Fibroblast of mammary gland (primary cell): ENCODE data around the gene CTNND2.

ENCODE experiments used
- DNase-seq: peaks from one replicate; pipeline ENCODE4 v3.0.0-alpha.2; 2010; ENCODE audit warnings: low read depth
- H3K4me3 ChIP-seq: 2 replicates; pipeline ENCODE4 v1.5.1; 2011; ENCODE audit warnings: low read depth, mild to moderate bottlenecking, low read length, moderate library complexity; ENCODE audit not compliant: control insufficient read depth
- CTCF ChIP-seq: conservative IDR thresholded peaks from 2 replicates; pipeline ENCODE4 v1.5.1; 2011; ENCODE audit warnings: low read depth, low read length, inconsistent platforms; ENCODE audit not compliant: control insufficient read depth, insufficient read depth

Gene CTNND2

DNA sequence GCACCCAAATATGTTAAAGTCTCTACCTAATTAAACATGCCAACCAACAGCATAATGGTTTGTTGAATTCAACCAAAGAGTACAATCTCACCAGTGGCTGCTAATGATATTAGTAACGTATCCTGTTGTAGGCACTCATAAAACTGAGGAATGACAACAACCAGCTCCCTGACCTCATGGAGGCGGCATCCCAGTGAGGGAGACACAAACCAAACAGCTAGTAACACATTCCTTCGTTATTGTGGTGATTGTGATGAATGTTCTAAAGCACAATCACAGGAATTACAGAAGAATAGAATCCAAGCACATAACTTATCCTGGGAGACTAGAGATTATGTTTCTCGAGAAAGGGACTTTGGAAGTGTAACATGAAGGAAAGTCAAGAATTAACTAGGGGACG lies 224.6 kb downstream of the CTNND2 start:
- H3K4me3 ChIP-seq, result no peak overlapping the region
- DNase-seq, result no peak
- no peak for TF ChIP-seq CTCF

DNA sequence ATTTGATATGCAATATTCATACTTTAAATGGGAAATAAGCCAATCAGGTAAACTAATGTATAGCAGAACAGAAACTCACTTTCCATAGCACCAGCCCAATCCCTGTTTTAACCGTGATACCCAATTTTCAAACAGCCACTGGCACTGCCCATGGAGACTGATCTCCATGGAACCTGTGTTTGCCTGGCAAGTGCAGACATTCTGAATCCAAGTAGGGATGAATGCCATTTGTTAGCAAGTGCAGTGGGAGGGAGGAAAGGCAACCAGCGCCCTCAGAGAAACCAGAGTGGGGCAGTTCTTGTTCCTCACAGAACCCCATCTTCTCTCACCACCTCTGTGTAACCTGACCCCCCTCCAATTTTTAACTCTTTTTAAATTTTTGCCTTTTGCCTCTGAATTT lies 229.1 kb downstream of the CTNND2 start:
- no peak for DNase-seq
- no peak for TF ChIP-seq CTCF
- H3K4me3 ChIP-seq, result no peak overlapping the region

DNA sequence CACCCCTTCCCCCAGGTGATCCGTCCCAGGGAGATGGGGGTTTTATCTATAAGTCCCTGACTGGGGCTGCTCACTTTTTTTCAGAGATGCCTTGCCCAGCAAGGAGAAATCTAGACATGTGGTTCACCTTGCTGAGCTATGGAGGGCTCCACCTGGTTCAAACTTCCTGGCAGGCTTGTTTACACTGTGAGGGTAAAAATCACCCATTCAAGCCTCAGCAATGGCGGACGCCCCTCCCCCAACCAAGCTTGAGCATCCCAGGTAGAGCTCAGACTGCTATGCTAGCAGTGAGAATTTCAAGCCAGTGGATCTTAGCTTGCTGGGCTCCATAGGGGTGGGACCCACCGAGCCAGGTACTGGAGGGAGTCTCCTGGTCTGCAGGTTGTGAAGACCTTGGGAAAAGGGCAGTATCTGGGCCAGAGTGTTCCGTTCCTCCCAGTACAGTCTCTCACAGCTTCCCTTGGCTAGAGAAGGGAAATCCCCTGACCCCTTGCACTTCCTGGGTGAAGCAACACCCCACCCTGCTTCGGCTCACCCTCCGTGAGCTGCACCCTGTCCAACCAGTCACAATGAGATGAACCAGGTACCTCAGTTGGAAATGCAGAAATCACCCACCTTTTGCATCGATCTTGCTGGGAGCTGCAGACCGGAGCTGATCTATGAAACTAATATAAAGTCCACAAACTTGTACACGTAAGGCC lies 231.7 kb downstream of the CTNND2 start:
- H3K4me3 ChIP-seq, result no peak overlapping the region
- TF ChIP-seq CTCF, result no peak
- no peak for DNase-seq

GRCh38 chr5:11658376-11658775 lies 245.9 kb downstream of the CTNND2 start:
- no peak for DNase-seq

GRCh38 chr5:11656916-11657315 lies 247.3 kb downstream of the CTNND2 start:
- H3K4me3 ChIP-seq, result no peak overlapping the region
- DNase-seq, result no peak
- no peak for TF ChIP-seq CTCF

More at GRCh38 chr5:11658376-11658775, 245.9 kb downstream of the CTNND2 start:
- TF ChIP-seq CTCF, result no peak
- H3K4me3 ChIP-seq, result no peak overlapping the region

DNA sequence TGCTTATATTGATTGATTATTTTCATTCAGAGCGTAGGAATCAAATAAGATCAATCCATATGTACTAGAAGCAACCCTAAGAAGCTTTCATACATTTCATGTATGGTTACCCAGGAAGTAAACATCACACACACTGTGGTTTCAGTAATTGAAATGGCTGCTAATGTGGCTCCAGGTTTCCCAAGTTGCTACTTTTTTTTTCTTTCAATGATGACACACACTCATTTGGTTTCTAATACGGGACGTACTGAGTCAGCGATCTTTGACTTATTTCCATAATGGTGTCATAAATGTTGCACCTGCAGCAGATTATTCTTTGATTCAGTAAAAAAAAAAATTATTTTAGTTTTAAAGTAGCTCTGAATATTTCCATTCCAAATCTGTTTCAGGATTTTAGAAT lies 248.6 kb downstream of the CTNND2 start:
- DNase-seq, result no peak
- TF ChIP-seq CTCF, result no peak
- no peak overlapping the region for H3K4me3 ChIP-seq

DNA sequence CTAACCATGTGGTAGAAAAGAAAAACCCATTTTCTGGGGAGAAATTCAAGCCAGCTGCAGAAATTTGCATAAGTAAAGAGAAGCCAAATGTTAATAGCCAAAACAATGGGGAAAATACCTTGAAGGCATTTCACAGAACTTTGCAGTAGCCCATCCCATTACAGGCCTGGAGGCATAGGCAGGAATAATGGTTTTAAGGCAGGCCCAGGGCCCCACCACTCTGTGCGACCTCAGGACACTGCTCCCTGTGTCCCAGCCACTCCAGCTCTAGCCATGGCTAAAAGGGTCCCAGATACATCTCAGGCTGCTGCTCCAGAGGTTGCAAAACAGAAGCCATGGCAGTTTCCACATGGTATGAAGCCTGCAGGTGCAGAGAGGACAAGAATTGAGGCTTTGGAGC lies 253.3 kb downstream of the CTNND2 start:
- no peak for TF ChIP-seq CTCF
- no peak overlapping the region for H3K4me3 ChIP-seq
- no peak for DNase-seq
